ENCODE results near the gene TSEN2. TPM values are rescaled to one million over a fixed set of nuclear protein-coding genes. Genes with fewer than 3 reads are reported as not detected.
"Not testable (repeated sequence)": the region's sequence is repeated elsewhere in the genome, so short reads cannot be mapped to it uniquely, and the experiment has no call there.

Gene TSEN2
- total and polyA plus RNA-seq, 10 donors, result 10.6 to 21.5 (median 14.4) TPM

DNA sequence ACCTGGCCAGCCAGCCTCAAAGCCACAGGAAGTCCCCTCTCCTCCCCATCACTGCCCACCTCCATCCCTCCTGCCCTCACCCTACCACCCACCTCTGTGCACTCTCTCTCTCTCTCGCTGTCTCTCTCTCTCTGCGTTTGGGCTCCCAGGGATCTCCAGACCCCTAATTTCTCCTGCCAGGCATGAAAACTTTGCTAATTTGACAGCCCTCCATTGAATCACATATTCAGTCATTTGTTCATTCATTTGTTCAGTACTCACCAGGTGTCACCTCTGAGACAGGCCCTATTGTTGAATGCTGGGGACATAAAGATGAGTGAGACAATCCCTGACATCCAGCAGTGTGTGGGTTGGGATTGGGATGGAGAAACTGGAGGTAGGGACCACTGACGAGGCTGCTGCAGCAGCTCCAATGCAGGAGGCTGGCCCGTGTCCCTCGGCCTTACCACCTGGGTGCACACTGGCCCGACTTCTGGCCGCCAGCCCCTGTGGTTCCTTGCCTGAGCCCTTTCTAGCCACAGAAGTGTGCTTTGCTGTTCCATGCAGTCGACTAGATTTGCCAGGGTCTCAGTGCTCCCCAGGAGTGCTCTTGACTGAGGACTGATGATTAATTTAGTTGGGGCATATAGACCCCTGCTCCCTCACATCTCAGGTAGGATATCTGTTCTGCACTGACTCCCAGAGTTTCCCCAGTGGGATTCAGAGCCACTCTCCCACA is 38.6 kb upstream of the TSEN2 start:
- Histone ChIP-seq H3K9me3 (no peaks in the 10 kb centered on the region), H3K4me1 (peaks cover 0 to 8% (median 0%) of the 10 kb centered on the region in 6 donors), H3K36me3 (no peaks in the 10 kb centered on the region), H3K4me3 (no peak overlapping the region), H3K27ac (no peak overlapping the region), H3K27me3 (replicated peaks in 1 of 7) (peaks cover 0 to 18% (median 0%) of the 10 kb centered on the region in 7 donors)
- 83 to 93% (median 89%) methylated on average over 7 to 8 of the region's 8 CpGs for WGBS, 5 donors
- no peak for TF ChIP-seq POLR2A (IDR thresholded peaks at IDR 0.05)
- TF ChIP-seq, protein P1, sequence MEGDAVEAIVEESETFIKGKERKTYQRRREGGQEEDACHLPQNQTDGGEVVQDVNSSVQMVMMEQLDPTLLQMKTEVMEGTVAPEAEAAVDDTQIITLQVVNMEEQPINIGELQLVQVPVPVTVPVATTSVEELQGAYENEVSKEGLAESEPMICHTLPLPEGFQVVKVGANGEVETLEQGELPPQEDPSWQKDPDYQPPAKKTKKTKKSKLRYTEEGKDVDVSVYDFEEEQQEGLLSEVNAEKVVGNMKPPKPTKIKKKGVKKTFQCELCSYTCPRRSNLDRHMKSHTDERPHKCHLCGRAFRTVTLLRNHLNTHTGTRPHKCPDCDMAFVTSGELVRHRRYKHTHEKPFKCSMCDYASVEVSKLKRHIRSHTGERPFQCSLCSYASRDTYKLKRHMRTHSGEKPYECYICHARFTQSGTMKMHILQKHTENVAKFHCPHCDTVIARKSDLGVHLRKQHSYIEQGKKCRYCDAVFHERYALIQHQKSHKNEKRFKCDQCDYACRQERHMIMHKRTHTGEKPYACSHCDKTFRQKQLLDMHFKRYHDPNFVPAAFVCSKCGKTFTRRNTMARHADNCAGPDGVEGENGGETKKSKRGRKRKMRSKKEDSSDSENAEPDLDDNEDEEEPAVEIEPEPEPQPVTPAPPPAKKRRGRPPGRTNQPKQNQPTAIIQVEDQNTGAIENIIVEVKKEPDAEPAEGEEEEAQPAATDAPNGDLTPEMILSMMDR (IDR thresholded peaks at IDR 0.05 in 8 of 11, conservative IDR thresholded peaks at IDR 0.05 in 3 of 11), result no peak
- no peak for TF ChIP-seq POLR2AphosphoS5 (IDR thresholded peaks at IDR 0.05)
- no peak for DNase-seq
- intact Hi-C loops (cut with DNase I; ENCODE audit: low total_unique reads), result no loop called here

DNA sequence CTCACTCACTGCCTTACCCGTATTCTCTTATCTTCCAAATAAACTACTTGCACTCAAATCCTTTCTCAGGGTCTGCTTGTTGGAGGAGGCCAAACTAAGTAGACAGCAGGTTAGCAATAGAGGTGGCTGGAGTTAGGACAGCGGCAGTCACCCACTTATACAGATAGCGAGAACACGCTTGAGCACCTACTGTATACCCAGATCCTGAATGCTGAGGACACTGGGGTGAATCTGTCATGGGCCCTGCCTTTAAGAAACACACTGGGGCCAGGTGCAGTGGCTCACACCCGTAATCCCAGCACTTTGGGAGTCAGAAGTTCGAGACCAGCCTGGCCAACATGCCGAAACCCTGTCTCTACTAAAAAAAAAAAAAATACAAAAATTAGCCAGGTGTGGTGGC is 38.0 kb upstream of the TSEN2 start:
- Histone ChIP-seq H3K27ac (no peak overlapping the region), H3K4me3 (no peak overlapping the region), H3K9me3 (peaks cover 0 to under 1% (median 0%) of the 10 kb centered on the region in 8 donors), H3K36me3 (no peaks in the 10 kb centered on the region), H3K27me3 (replicated peaks in 1 of 7) (peaks cover 0 to 18% (median 0%) of the 10 kb centered on the region in 7 donors), H3K4me1 (peaks cover 0 to 2% (median 0%) of the 10 kb centered on the region in 6 donors)
- WGBS, 5 donors, result 81 to 92% (median 89%) methylated on average over 7 of the region's 7 CpGs
- no peak for TF ChIP-seq POLR2AphosphoS5 (IDR thresholded peaks at IDR 0.05)
- no peak for TF ChIP-seq POLR2A (IDR thresholded peaks at IDR 0.05)
- TF ChIP-seq, protein P1 (IDR thresholded peaks at IDR 0.05 in 8 of 11, conservative IDR thresholded peaks at IDR 0.05 in 3 of 11), result no peak
- no peak for DNase-seq
- intact Hi-C loops (cut with DNase I; ENCODE audit: low total_unique reads), result no loop called here

GRCh38 chr3:12447075-12447474 is 37.2 kb upstream of the TSEN2 start:
- Histone ChIP-seq H3K36me3 (no peaks in the 10 kb centered on the region), H3K4me1 (no peaks in the 10 kb centered on the region), H3K27me3 (replicated peaks in 1 of 7) (peaks cover 0 to 14% (median 0%) of the 10 kb centered on the region in 7 donors), H3K9me3 (peaks cover 0 to 5% (median 0%) of the 10 kb centered on the region in 8 donors), H3K27ac (no peak overlapping the region), H3K4me3 (no peak overlapping the region)
- WGBS, 5 donors, result 88 to 97% (median 96%) methylated on average over 4 of the region's 4 CpGs
- intact Hi-C loops (cut with DNase I; ENCODE audit: low total_unique reads), result no loop called here
- TF ChIP-seq POLR2AphosphoS5 (IDR thresholded peaks at IDR 0.05) (no peak), POLR2A (IDR thresholded peaks at IDR 0.05) (no peak)
- TF ChIP-seq, protein P1 (IDR thresholded peaks at IDR 0.05 in 8 of 11, conservative IDR thresholded peaks at IDR 0.05 in 3 of 11), result no peak
- no peak for DNase-seq

DNA sequence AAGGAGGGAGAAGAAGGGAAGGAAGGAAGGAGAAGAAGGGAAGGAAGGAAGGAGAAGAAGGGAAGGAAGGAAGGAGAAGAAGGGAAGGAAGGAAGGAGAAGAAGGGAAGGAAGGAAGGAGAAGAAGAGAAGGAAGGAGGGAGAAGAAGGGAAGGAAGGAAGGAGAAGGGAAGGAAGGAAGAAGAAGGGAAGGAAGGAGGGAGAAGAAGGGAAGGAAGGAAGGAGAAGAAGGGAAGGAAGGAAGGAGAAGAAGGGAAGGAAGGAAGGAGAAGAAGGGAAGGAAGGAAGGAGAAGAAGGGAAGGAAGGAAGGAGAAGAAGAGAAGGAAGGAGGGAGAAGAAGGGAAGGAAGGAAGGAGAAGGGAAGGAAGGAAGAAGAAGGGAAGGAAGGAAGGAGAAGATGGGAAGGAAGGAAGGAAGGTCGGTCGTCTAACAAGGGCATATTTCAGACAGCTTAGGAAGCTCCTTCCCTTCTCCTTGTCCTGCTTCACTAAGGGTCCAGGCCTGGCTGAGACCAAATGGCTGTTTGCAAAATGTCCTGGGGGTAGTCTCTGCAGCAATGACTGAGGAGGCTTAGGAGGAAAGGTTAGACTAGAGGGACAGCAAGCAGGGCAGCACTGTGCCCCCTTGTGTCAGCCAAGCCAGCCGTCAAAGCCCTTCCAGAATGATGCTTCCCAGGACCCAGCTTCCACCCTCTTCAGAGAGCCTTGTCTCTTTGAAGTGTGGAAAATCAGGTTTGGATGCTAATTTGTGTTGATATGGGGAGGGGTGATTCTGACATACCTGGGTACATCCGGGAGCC is 35.7 kb upstream of the TSEN2 start:
- H3K4me3 ChIP-seq; H3K9me3 ChIP-seq; H3K36me3 ChIP-seq; DNase-seq; H3K4me1 ChIP-seq; intact Hi-C loops (cut with DNase I; ENCODE audit: low total_unique reads); H3K27ac ChIP-seq: not testable (repeated sequence)
- H3K27me3 ChIP-seq (replicated peaks in 1 of 7), result peaks cover 0 to 10% (median 0%) of the 10 kb centered on the region in 7 donors
- WGBS, 5 donors, result 65 to 83% (median 77%) methylated on average over 4 of the region's 4 CpGs

All from spleen (tissue), 11 donors.